ENCODE results near the gene IL2RG. TPM values are rescaled to one million over a fixed set of nuclear protein-coding genes. Genes with fewer than 3 reads are reported as not detected.
A peak's percentile ranks its signal among the peaks of the same experiment; 100 is the strongest.

The IL2RG gene
- total RNA-seq, result 1 to 10 TPM in 4 of 6 donors, under 1 TPM in 2; 0.19 to 4.4 (median 1.8) TPM
- polyA plus RNA-seq, result 1 to 10 TPM; 1.1 to 1.3 TPM

DNA sequence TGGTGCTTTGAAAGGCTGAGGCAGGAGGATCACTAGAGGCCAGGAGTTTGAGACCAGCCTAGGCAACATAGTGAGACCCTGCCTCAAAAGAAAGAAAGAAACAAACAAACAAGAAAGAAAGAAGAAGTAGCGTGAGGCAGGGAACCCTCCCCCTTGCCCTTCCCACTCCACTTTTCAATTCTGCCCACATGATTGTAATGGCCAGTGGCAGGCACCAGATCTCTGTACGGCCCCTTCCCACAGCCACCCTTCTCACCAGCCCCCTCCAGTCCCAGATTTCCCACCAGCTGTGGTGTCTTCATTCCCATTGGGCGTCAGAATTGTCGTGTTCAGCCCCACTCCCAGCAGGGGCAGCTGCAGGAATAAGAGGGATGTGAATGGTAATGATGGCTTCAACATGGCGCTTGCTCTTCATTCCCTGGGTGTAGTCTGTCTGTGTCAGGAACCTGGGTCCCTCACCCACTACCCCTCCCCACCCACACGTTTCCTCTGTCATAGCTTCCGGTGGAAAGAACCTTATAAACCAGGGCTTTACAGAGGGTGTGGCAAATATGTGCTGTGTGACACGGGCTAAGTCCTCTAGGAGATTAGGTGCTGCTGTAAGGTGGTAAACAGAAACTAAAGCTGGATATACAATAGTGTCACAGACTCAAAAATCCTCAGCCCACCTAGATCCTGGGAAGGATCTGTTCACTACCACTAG lies at the start of gene IL2RG:
Gene IL2RG (minus strand): TSS at position 437 of the 703 bp plus-strand sequence. CDS start 38 bp downstream, at position 399.
- no peak for DNase-seq

DNA sequence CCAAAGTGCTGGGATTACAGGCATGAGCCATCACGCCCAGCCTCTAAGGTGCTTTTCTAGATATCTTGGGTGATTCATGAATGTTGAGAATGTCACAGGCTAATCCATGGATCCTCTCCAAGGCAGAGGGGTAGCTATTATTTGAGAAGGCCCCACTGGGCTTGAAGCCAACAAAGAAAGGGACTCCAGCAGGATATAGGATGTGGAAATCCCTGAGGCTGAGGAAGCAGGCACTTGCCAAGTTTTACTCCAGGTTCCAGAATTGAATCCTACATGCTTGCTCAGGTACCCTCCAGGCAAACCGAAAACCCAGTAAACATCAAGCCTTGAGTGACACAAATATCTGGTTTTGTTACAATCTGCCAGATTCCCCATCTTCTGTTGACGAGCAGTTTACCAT lies 49.1 kb upstream of the IL2RG start:
- no peaks in the 10 kb centered on the region for H3K27me3 ChIP-seq
- no peaks in the 10 kb centered on the region for H3K4me1 ChIP-seq
- no peaks in the 10 kb centered on the region for H3K36me3 ChIP-seq
- H3K27ac ChIP-seq, result no peak overlapping the region
- H3K4me3 ChIP-seq, result no peak overlapping the region
- WGBS, 2 donors, result 84 to 88% methylated on average over 3 of the region's 3 CpGs
- ATAC-seq (no peak), DNase-seq (no peak), FAIRE-seq (no peak)
- no peaks in the 10 kb centered on the region for H3K9me3 ChIP-seq
- intact Hi-C loops (cut with DNase I), result no loop called here
- TF ChIP-seq, protein P1, sequence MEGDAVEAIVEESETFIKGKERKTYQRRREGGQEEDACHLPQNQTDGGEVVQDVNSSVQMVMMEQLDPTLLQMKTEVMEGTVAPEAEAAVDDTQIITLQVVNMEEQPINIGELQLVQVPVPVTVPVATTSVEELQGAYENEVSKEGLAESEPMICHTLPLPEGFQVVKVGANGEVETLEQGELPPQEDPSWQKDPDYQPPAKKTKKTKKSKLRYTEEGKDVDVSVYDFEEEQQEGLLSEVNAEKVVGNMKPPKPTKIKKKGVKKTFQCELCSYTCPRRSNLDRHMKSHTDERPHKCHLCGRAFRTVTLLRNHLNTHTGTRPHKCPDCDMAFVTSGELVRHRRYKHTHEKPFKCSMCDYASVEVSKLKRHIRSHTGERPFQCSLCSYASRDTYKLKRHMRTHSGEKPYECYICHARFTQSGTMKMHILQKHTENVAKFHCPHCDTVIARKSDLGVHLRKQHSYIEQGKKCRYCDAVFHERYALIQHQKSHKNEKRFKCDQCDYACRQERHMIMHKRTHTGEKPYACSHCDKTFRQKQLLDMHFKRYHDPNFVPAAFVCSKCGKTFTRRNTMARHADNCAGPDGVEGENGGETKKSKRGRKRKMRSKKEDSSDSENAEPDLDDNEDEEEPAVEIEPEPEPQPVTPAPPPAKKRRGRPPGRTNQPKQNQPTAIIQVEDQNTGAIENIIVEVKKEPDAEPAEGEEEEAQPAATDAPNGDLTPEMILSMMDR (IDR thresholded peaks at IDR 0.05), result no peak

More for the DNA sequence above, at the start of gene IL2RG:
- Histone ChIP-seq H3K4me1 (no peaks in the 10 kb centered on the region), H3K4me3 (no peak within 1 kb of the TSS), H3K36me3 (no peaks in the 10 kb centered on the region), H3K27me3 (peaks cover 0 to 5% (median 2%) of the 10 kb centered on the region in 4 donors), H3K27ac (peak within 1 kb of the TSS in 1 of 4 donors; percentile 22), H3K9me3 (no peaks in the 10 kb centered on the region)
- ATAC-seq (peak in 2 of 4 donors; percentile 44 to 59), FAIRE-seq (no peak)
- 55 to 61% methylated on average over 8 of the region's 8 CpGs for WGBS, 2 donors
- intact Hi-C loops (cut with DNase I), result no loop called here
- TF ChIP-seq, protein P1 (IDR thresholded peaks at IDR 0.05), result no peak

GRCh38 chrX:71159335-71159734 lies 48.0 kb upstream of the IL2RG start:
- Histone ChIP-seq H3K4me1 (no peaks in the 10 kb centered on the region), H3K36me3 (no peaks in the 10 kb centered on the region), H3K27me3 (no peaks in the 10 kb centered on the region), H3K27ac (no peak overlapping the region), H3K4me3 (no peak overlapping the region), H3K9me3 (no peaks in the 10 kb centered on the region)
- intact Hi-C loops (cut with DNase I), result no loop called here
- FAIRE-seq (no peak), ATAC-seq (no peak), DNase-seq (no peak)
- 76% methylated on average over 5 of the region's 5 CpGs for WGBS, 2 donors
- TF ChIP-seq, protein P1 (IDR thresholded peaks at IDR 0.05), result no peak

GRCh38 chrX:71158603-71159002 lies 47.2 kb upstream of the IL2RG start:
- intact Hi-C loops (cut with DNase I), result no loop called here
- Histone ChIP-seq H3K27me3 (no peaks in the 10 kb centered on the region), H3K36me3 (no peaks in the 10 kb centered on the region), H3K4me1 (no peaks in the 10 kb centered on the region), H3K27ac (no peak overlapping the region), H3K4me3 (no peak overlapping the region), H3K9me3 (no peaks in the 10 kb centered on the region)
- TF ChIP-seq, protein P1 (IDR thresholded peaks at IDR 0.05), result no peak
- no peak for FAIRE-seq
- WGBS, 2 donors, result 86 to 87% methylated on average over 6 of the region's 6 CpGs
- no peak for ATAC-seq
- no peak for DNase-seq

GRCh38 chrX:71154641-71155040 lies 43.3 kb upstream of the IL2RG start:
- no peak for ATAC-seq
- intact Hi-C loops (cut with DNase I), result no loop called here

More at GRCh38 chrX:71154641-71155040, 43.3 kb upstream of the IL2RG start:
- Histone ChIP-seq H3K27ac (no peak overlapping the region), H3K9me3 (no peaks in the 10 kb centered on the region), H3K4me3 (no peak overlapping the region), H3K4me1 (no peaks in the 10 kb centered on the region), H3K36me3 (no peaks in the 10 kb centered on the region), H3K27me3 (no peaks in the 10 kb centered on the region)
- DNase-seq (no peak), FAIRE-seq (no peak)
- TF ChIP-seq, protein P1 (IDR thresholded peaks at IDR 0.05), result no peak
- whole genome bisulfite sequencing, 2 donors, result 56 to 74% methylated on average over 3 of the region's 3 CpGs

All from pancreas (tissue), 10 donors.